Liver (tissue), 3 donors: ENCODE measurements around the gene KBTBD13.

Experiments
- ATF3 ChIP-seq: IDR thresholded peaks from 2 replicates; pipeline ENCODE4 v1.6.1; 2016; ENCODE audit warnings: antibody characterized with exemption
- CTCF ChIP-seq: fragments of 150-350 bp; IDR thresholded peaks from 2 replicates; pipeline ENCODE4 v1.5.1; 2017; ENCODE audit warnings: improper control_type of control experiment, low read depth, low read length; ENCODE audit not compliant: missing input control
- EGR1 ChIP-seq, 2 donors: IDR thresholded peaks; 2 replicates each; pipeline ENCODE4 v1.6.1; 2016 to 2018; ENCODE audit warnings: antibody characterized with exemption in 2 of 2, low read depth in 2 of 2
- GABPA ChIP-seq, 2 donors: IDR thresholded peaks in 1 of 2; conservative IDR thresholded peaks in 1 of 2; 2 replicates each; pipeline ENCODE4 v1.6.1; 2016; ENCODE audit warnings: antibody characterized with exemption in 2 of 2, mild to moderate bottlenecking in 1 of 2, moderate library complexity in 1 of 2
- JUND ChIP-seq, 2 donors: IDR thresholded peaks; 2 replicates each; pipeline ENCODE4 v1.6.1; 2016; ENCODE audit warnings: antibody characterized with exemption in 2 of 2
- MAX ChIP-seq: IDR thresholded peaks from 2 replicates; pipeline ENCODE4 v1.6.1; 2016; ENCODE audit warnings: antibody characterized with exemption
- RAD21 ChIP-seq, 2 donors: IDR thresholded peaks; 2 replicates each; pipeline ENCODE4 v1.6.1; 2016; ENCODE audit warnings: antibody characterized with exemption in 2 of 2, mild to moderate bottlenecking in 2 of 2
- REST ChIP-seq: IDR thresholded peaks from 2 replicates; pipeline ENCODE4 v1.6.1; 2016; ENCODE audit warnings: antibody characterized with exemption, mild to moderate bottlenecking
- RXRA ChIP-seq, 2 donors: IDR thresholded peaks; 2 replicates each; pipeline ENCODE4 v1.6.1; 2017 to 2018; ENCODE audit warnings: antibody characterized with exemption in 2 of 2, mild to moderate bottlenecking in 1 of 2
- SP1 ChIP-seq: IDR thresholded peaks from 2 replicates; pipeline ENCODE4 v1.6.1; 2018; ENCODE audit warnings: antibody characterized with exemption, mild to moderate bottlenecking
- TAF1 ChIP-seq: conservative IDR thresholded peaks from 2 replicates; pipeline ENCODE4 v1.6.1; 2016; ENCODE audit warnings: antibody characterized with exemption, mild to moderate bottlenecking
- YY1 ChIP-seq: IDR thresholded peaks from 2 replicates; pipeline ENCODE4 v1.6.1; 2016; ENCODE audit warnings: antibody characterized with exemption, mild to moderate bottlenecking
- ZBTB33 ChIP-seq: IDR thresholded peaks from 2 replicates; pipeline ENCODE4 v1.6.1; 2016; ENCODE audit warnings: antibody characterized with exemption
- donor health status: healthy.
- donor health status: healthy.

- TF ChIP-seq JUND (IDR thresholded peaks at IDR 0.05) (no peak), YY1 (no peak), CTCF (no peak), RAD21 (IDR thresholded peaks at IDR 0.05) (no peak), TAF1 (no peak), GABPA (IDR thresholded peaks at IDR 0.05 in 1 of 2, conservative IDR thresholded peaks at IDR 0.05 in 1 of 2) (no peak), ZBTB33 (no peak), REST (no peak), SP1 (no peak), MAX (no peak), EGR1 (IDR thresholded peaks at IDR 0.05; ENCODE audit: low read depth in 2 of 2) (no peak), ATF3 (no peak), RXRA (IDR thresholded peaks at IDR 0.05) (no peak)
These were observed 37.7 kb upstream of the KBTBD13 start for GRCh38 chr15:65038836-65039235.
